HCT116 (cell line): ENCODE data around the gene KIF25. TPM values are rescaled to one million over a fixed set of nuclear protein-coding genes. Genes with fewer than 3 reads are reported as not detected.

Source experiments
- ATAC-seq: fragments of 200-7000 bp; cut with Tn5 transposase; 2 replicates; pipeline ENCODE4 v1.9.1; 2020; ENCODE audit warnings: mild to moderate bottlenecking, moderate library complexity
- BruUV-seq: library from RNA; stranded (reverse); fragments of 400-500 nt; replicated peaks from 2 replicates; lab custom pipeline; 2021; lab: Mats Ljungman, UMichigan
- CTCF ChIA-PET: fragments of 300-600 bp; sonication (Branson Sonifier 250); formaldehyde crosslinking; loops from one replicate; lab custom pipeline; 2021; ENCODE audit warnings: antibody characterized with exemption; lab: Charles Lee
- POLR2A ChIA-PET: fragments of 300-600, 350-600 bp; sonication (Branson Sonifier 250); formaldehyde crosslinking; loops from one replicate; lab custom pipeline; 2021; ENCODE audit warnings: antibody characterized with exemption; lab: Charles Lee
- RAD21 ChIA-PET, 2 experiments: fragments of 300-600 bp; sonication (Branson Sonifier 250); formaldehyde crosslinking; loops; one replicate each; lab custom pipeline; 2023; ENCODE audit warnings: low total read pairs in 2 of 2; ENCODE audit not compliant: uncharacterized antibody in 2 of 2, unreplicated experiment in 2 of 2, low non-redundant PET in 1 of 2; lab: Charles Lee
- DNase-seq: peaks from one replicate; pipeline ENCODE4 v3.0.0-alpha.2; 2010; ENCODE audit warnings: low read depth, low spot score
- H2AFZ ChIP-seq: fragments of 200-600 bp; shearing (Covaris generic), sonication (generic); 2 replicates; pipeline ENCODE4 v1.6.1; 2017; ENCODE audit warnings: low read depth, mixed run types, mixed read lengths, antibody characterized with exemption, low read length; ENCODE audit not compliant: poor library complexity, severe bottlenecking
- H3K27ac ChIP-seq: 2 replicates; pipeline ENCODE4 v1.5.1; 2012; ENCODE audit warnings: low read depth, low read length
- H3K27me3 ChIP-seq: fragments of 200-600 bp; sonication (generic); 2 replicates; pipeline ENCODE4 v1.6.1; 2016; ENCODE audit warnings: mixed run types, low read length, mixed read lengths; ENCODE audit not compliant: insufficient read depth
- H3K36me3 ChIP-seq, 2 experiments: fragments of 200-500 bp in 1 of 2; fragments of 200-600 bp in 1 of 2; sonication (Bioruptor generic) in 1 of 2; sonication (generic) in 1 of 2; 2 replicates each; pipeline versions ENCODE4 v1.5.1 to v1.6.1; 2014 to 2016; ENCODE audit warnings: low read length in 2 of 2, inconsistent platforms in 1 of 2, mixed read lengths in 1 of 2, mixed run types in 1 of 2; ENCODE audit not compliant: insufficient read depth in 2 of 2, control insufficient read depth in 1 of 2
- H3K4me1 ChIP-seq, 2 experiments: fragments of 200-600 bp in 1 of 2; sonication (generic) in 1 of 2; 2 replicates each; pipeline versions ENCODE4 v1.5.1 to v1.6.1; 2012 to 2017; ENCODE audit warnings: low read length in 2 of 2, inconsistent platforms in 1 of 2, mild to moderate bottlenecking in 1 of 2, mixed read lengths in 1 of 2, mixed run types in 1 of 2, moderate library complexity in 1 of 2; ENCODE audit not compliant: insufficient read depth in 2 of 2, control insufficient read depth in 1 of 2
- H3K4me2 ChIP-seq: fragments of 200-600 bp; sonication (generic); 2 replicates; pipeline ENCODE4 v1.6.1; 2017; ENCODE audit warnings: mixed run types, low read length, mixed read lengths
- H3K4me3 ChIP-seq, 2 experiments: fragments of 200-600 bp in 1 of 2; sonication (generic) in 1 of 2; replicated peaks in 1 of 2; 2 replicates each; pipeline ENCODE4 v1.5.1; 2011 to 2016; ENCODE audit warnings: low read length in 2 of 2, control low read depth in 1 of 2, low read depth in 1 of 2, mild to moderate bottlenecking in 1 of 2, mixed read lengths in 1 of 2, mixed run types in 1 of 2
- H3K79me2 ChIP-seq: fragments of 200-600 bp; sonication (generic); 2 replicates; pipeline ENCODE4 v1.6.1; 2017; ENCODE audit warnings: mild to moderate bottlenecking, mixed run types, low read length, moderate library complexity, mixed read lengths; ENCODE audit not compliant: insufficient read depth
- H3K9ac ChIP-seq: fragments of 200-600 bp; sonication (generic); 2 replicates; pipeline ENCODE4 v1.6.1; 2016; ENCODE audit warnings: low read length, mixed read lengths
- H3K9me2 ChIP-seq: fragments of 200-600 bp; sonication (generic), shearing (Covaris generic); 2 replicates; pipeline ENCODE4 v1.6.1; 2017; ENCODE audit warnings: mixed run types, mild to moderate bottlenecking, moderate library complexity; ENCODE audit not compliant: insufficient read depth
- H3K9me3 ChIP-seq, 2 experiments: fragments of 200-500 bp in 1 of 2; fragments of 200-600 bp in 1 of 2; sonication (Bioruptor generic) in 1 of 2; sonication (generic) in 1 of 2; 2 replicates each; pipeline ENCODE4 v1.6.1; 2014 to 2017; ENCODE audit warnings: low read length in 2 of 2, mixed read lengths in 2 of 2, inconsistent platforms in 1 of 2, low read depth in 1 of 2, mild to moderate bottlenecking in 1 of 2, mixed run types in 1 of 2, moderate library complexity in 1 of 2; ENCODE audit not compliant: control insufficient read depth in 1 of 2, insufficient read depth in 1 of 2
- H4K20me1 ChIP-seq: fragments of 200-600 bp; sonication (generic), shearing (Covaris generic); 2 replicates; pipeline ENCODE4 v1.6.1; 2017; ENCODE audit warnings: mixed run types, mild to moderate bottlenecking, moderate library complexity; ENCODE audit not compliant: insufficient read depth
- FOSL1 ChIP-seq: IDR thresholded peaks from 2 replicates; pipeline ENCODE4 v1.6.1; 2012; ENCODE audit warnings: low read depth
- POLR2AphosphoS5 ChIP-seq: IDR thresholded peaks from 2 replicates; pipeline ENCODE4 v1.6.1; 2011; ENCODE audit warnings: mild to moderate bottlenecking, low read depth, low read length, moderate library complexity
- SIN3A ChIP-seq: IDR thresholded peaks from 2 replicates; pipeline ENCODE4 v1.6.1; 2012; ENCODE audit warnings: low read depth
- SP1 ChIP-seq: IDR thresholded peaks from 2 replicates; pipeline ENCODE4 v1.6.1; 2012; ENCODE audit warnings: low read depth
- SRF ChIP-seq: IDR thresholded peaks from 2 replicates; pipeline ENCODE4 v1.6.1; 2012; ENCODE audit warnings: low read depth
- TCF7L2 ChIP-seq: IDR thresholded peaks from 2 replicates; pipeline ENCODE4 v1.7.0; 2011; ENCODE audit warnings: borderline replicate concordance, inconsistent platforms; ENCODE audit not compliant: insufficient read depth, insufficient read length; ENCODE audit errors: extremely low read depth
- YY1 ChIP-seq: IDR thresholded peaks from 2 replicates; pipeline ENCODE4 v1.6.1; 2011; ENCODE audit warnings: low read length, low read depth, moderate library complexity, mild to moderate bottlenecking; ENCODE audit not compliant: insufficient replicate concordance; ENCODE audit errors: extremely low read depth
- ZNF274 ChIP-seq: fragments of 200-500 bp; sonication (Bioruptor generic); IDR thresholded peaks from 2 replicates; pipeline ENCODE4 v1.6.1; 2014; ENCODE audit warnings: mild to moderate bottlenecking, low read depth, low read length, inconsistent platforms
- intact Hi-C: fragments of 100-400 bp; cut with micrococcal nuclease; formaldehyde crosslinking; loops from 2 replicates; pipeline ENCODE4 v1.10.0; 2022
- total RNA-seq: library from RNA; stranded (reverse); gene quantifications from one replicate; pipeline ENCODE4 v1.2.1, GENCODE V29; 2021; ENCODE audit not compliant: unreplicated experiment
- TF ChIP-seq, protein P1 (sequence below): IDR thresholded peaks from 2 replicates; pipeline ENCODE4 v1.6.1; 2011; ENCODE audit warnings: mild to moderate bottlenecking, low read length, moderate library complexity; ENCODE audit not compliant: insufficient replicate concordance; ENCODE audit errors: extremely low read depth
- TF ChIP-seq, protein P2 (sequence below), 3 experiments: fragments of 200-600 bp in 1 of 3; sonication (generic) in 1 of 3; IDR thresholded peaks in 2 of 3; conservative IDR thresholded peaks in 1 of 3; 2 replicates each; pipeline ENCODE4 v1.5.1; 2012 to 2017; ENCODE audit warnings: low read depth in 2 of 3, low read length in 2 of 3, antibody characterized with exemption in 1 of 3, borderline replicate concordance in 1 of 3, control low read depth in 1 of 3, mild to moderate bottlenecking in 1 of 3, mixed read lengths in 1 of 3, mixed run types in 1 of 3, moderate library complexity in 1 of 3; ENCODE audit not compliant: insufficient read depth in 1 of 3
- TF ChIP-seq, protein P3 (sequence below): IDR thresholded peaks from 2 replicates; pipeline ENCODE4 v1.6.1; 2012
- TF ChIP-seq, protein P4 (sequence below): IDR thresholded peaks from 2 replicates; pipeline ENCODE4 v1.6.1; 2012; ENCODE audit warnings: low read depth

The KIF25 gene
- total RNA-seq, 1 experiment from 2014 or later, result not detected

DNA sequence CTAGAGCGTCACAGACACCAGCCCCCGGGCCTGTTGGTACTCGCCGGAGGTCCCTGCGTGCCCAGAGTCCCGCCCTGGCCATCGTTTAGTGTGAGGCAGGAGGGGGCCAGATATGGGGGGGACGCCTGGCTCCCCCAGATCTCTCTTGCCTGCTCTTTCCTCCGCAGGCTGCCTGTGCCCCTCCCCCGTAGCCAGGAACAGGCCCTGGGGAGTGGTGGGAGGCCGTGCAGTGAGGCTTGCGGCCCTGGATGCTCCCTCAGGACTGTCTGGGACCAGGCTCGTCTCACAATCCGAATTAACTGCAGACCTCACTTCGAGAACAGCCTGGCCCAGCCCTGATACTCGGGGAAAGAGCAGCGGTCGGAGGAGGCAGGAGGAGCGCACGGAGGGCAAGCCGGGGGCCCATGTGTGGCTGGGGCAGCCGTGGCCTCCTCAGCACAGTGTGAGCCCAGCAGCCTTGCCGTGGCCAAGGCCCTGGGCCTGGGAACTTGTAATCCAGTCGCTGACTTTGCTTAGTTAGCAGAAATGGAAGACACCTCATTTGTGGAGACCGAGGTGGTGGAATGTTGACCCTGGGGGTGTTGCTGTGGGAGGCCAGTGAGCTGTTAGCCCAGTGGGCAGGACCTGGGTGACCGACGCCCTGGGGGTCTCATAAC lies 52.9 kb downstream of the KIF25 start:
- H3K79me2 ChIP-seq, result no peaks in the 10 kb centered on the region
- DNase-seq, result no peak
- ChIA-PET POLR2A (no interaction called here), RAD21 (no interaction called here), CTCF (no interaction called here)
- H3K9me2 ChIP-seq, result no peaks in the 10 kb centered on the region
- BruUV-seq, result no TSS peak
- TF ChIP-seq FOSL1, result no peak
- TF ChIP-seq SRF, result no peak
- TF ChIP-seq, protein P1, sequence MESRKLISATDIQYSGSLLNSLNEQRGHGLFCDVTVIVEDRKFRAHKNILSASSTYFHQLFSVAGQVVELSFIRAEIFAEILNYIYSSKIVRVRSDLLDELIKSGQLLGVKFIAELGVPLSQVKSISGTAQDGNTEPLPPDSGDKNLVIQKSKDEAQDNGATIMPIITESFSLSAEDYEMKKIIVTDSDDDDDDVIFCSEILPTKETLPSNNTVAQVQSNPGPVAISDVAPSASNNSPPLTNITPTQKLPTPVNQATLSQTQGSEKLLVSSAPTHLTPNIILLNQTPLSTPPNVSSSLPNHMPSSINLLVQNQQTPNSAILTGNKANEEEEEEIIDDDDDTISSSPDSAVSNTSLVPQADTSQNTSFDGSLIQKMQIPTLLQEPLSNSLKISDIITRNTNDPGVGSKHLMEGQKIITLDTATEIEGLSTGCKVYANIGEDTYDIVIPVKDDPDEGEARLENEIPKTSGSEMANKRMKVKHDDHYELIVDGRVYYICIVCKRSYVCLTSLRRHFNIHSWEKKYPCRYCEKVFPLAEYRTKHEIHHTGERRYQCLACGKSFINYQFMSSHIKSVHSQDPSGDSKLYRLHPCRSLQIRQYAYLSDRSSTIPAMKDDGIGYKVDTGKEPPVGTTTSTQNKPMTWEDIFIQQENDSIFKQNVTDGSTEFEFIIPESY, result no peak
- no peak for TF ChIP-seq POLR2AphosphoS5
- TF ChIP-seq, protein P2, sequence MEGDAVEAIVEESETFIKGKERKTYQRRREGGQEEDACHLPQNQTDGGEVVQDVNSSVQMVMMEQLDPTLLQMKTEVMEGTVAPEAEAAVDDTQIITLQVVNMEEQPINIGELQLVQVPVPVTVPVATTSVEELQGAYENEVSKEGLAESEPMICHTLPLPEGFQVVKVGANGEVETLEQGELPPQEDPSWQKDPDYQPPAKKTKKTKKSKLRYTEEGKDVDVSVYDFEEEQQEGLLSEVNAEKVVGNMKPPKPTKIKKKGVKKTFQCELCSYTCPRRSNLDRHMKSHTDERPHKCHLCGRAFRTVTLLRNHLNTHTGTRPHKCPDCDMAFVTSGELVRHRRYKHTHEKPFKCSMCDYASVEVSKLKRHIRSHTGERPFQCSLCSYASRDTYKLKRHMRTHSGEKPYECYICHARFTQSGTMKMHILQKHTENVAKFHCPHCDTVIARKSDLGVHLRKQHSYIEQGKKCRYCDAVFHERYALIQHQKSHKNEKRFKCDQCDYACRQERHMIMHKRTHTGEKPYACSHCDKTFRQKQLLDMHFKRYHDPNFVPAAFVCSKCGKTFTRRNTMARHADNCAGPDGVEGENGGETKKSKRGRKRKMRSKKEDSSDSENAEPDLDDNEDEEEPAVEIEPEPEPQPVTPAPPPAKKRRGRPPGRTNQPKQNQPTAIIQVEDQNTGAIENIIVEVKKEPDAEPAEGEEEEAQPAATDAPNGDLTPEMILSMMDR (IDR thresholded peaks at IDR 0.05 in 2 of 3, conservative IDR thresholded peaks at IDR 0.05 in 1 of 3; ENCODE audit: borderline replicate concordance in 1 of 3, insufficient read depth in 1 of 3, low read depth in 2 of 3, low read length in 2 of 3), result no peak
- TF ChIP-seq YY1, result no peak
- TF ChIP-seq SP1, result no peak
- TF ChIP-seq, protein P3, sequence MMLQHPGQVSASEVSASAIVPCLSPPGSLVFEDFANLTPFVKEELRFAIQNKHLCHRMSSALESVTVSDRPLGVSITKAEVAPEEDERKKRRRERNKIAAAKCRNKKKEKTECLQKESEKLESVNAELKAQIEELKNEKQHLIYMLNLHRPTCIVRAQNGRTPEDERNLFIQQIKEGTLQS, result no peak
- TF ChIP-seq, protein P4, sequence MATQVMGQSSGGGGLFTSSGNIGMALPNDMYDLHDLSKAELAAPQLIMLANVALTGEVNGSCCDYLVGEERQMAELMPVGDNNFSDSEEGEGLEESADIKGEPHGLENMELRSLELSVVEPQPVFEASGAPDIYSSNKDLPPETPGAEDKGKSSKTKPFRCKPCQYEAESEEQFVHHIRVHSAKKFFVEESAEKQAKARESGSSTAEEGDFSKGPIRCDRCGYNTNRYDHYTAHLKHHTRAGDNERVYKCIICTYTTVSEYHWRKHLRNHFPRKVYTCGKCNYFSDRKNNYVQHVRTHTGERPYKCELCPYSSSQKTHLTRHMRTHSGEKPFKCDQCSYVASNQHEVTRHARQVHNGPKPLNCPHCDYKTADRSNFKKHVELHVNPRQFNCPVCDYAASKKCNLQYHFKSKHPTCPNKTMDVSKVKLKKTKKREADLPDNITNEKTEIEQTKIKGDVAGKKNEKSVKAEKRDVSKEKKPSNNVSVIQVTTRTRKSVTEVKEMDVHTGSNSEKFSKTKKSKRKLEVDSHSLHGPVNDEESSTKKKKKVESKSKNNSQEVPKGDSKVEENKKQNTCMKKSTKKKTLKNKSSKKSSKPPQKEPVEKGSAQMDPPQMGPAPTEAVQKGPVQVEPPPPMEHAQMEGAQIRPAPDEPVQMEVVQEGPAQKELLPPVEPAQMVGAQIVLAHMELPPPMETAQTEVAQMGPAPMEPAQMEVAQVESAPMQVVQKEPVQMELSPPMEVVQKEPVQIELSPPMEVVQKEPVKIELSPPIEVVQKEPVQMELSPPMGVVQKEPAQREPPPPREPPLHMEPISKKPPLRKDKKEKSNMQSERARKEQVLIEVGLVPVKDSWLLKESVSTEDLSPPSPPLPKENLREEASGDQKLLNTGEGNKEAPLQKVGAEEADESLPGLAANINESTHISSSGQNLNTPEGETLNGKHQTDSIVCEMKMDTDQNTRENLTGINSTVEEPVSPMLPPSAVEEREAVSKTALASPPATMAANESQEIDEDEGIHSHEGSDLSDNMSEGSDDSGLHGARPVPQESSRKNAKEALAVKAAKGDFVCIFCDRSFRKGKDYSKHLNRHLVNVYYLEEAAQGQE, result no peak
- no peak for TF ChIP-seq ZNF274
- no peak for TF ChIP-seq SIN3A
- no peak for TF ChIP-seq TCF7L2
- H3K4me1 ChIP-seq, result peaks cover 0 to 4% of the 10 kb centered on the region in 2 experiments; a peak in 1 of 4 replicates
- no peak overlapping the region for H3K4me2 ChIP-seq
- intact Hi-C loops, result no loop called here
- no peak overlapping the region for H3K4me3 ChIP-seq
- no peak overlapping the region for H3K27ac ChIP-seq
- no peaks in the 10 kb centered on the region for H4K20me1 ChIP-seq
- H2AFZ ChIP-seq, result no peak overlapping the region
- H3K36me3 ChIP-seq, result no peaks in the 10 kb centered on the region
- H3K9ac ChIP-seq, result no peak overlapping the region
- no peaks in the 10 kb centered on the region for H3K27me3 ChIP-seq
- H3K9me3 ChIP-seq, result no peaks in the 10 kb centered on the region
- no peak for ATAC-seq
